Uterus (tissue), 2 donors: ENCODE results near the gene RESF1.

Source experiments
- POLR2A ChIP-seq, 2 donors: fragments of 450-650 bp; IDR thresholded peaks; one replicate each; pipeline ENCODE4 v1.6.1; 2016; ENCODE audit warnings: antibody characterized with exemption in 2 of 2, mild to moderate bottlenecking in 1 of 2, moderate library complexity in 1 of 2
- TF ChIP-seq, protein P1 (sequence below), 4 experiments: fragments of 200-600 bp in 2 of 4; fragments of 450-650 bp in 2 of 4; sonication (generic) in 2 of 4; IDR thresholded peaks; one replicate each; pipeline ENCODE4 v1.5.1; 2016 to 2019; ENCODE audit warnings: antibody characterized with exemption in 4 of 4, mild to moderate bottlenecking in 2 of 4, moderate library complexity in 1 of 4

DNA sequence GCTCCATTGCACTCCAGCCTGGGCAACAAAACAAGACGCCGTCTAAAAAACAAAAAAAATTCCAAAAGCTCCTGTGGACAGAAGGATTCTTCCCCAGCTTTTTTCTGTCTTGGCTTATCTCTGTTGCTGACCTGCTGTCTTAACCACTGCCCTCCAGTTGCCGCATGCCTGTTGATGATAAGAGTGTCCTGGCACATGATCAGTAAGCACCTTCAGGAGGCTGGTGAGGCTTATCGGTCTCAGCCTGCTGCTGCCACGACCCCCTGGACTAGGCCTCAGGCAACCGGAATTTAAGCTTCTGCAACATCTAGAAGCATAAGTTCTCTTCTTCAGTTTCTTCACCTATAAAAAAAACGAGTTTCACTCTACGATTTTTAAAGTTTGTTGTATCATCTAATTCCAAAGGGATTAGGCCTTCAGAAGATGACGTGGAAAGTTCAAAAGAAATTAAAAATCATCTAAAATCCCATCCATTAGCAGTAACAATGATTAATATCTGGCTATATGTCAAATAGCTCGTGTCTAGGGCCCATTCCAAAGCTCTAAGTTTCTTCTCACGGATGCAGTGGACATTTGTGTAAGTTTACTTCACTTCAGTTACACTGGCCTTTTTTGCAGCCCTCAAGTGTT is 46.4 kb downstream of the RESF1 start:
- TF ChIP-seq, protein P1, sequence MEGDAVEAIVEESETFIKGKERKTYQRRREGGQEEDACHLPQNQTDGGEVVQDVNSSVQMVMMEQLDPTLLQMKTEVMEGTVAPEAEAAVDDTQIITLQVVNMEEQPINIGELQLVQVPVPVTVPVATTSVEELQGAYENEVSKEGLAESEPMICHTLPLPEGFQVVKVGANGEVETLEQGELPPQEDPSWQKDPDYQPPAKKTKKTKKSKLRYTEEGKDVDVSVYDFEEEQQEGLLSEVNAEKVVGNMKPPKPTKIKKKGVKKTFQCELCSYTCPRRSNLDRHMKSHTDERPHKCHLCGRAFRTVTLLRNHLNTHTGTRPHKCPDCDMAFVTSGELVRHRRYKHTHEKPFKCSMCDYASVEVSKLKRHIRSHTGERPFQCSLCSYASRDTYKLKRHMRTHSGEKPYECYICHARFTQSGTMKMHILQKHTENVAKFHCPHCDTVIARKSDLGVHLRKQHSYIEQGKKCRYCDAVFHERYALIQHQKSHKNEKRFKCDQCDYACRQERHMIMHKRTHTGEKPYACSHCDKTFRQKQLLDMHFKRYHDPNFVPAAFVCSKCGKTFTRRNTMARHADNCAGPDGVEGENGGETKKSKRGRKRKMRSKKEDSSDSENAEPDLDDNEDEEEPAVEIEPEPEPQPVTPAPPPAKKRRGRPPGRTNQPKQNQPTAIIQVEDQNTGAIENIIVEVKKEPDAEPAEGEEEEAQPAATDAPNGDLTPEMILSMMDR (IDR thresholded peaks at IDR 0.05): no peak
- no peak for TF ChIP-seq POLR2A (IDR thresholded peaks at IDR 0.05)
